ENCODE measurements around the gene LAMC2. TPM values are rescaled to one million over a fixed set of nuclear protein-coding genes. Genes with fewer than 3 reads are reported as not detected.
"Not testable (repeated sequence)": the region's sequence is repeated elsewhere in the genome, so short reads cannot be mapped to it uniquely, and the experiment has no call there.

Gene LAMC2
- total RNA-seq, 8 experiments from 2014 or later: 0.14 to 2.8 (median 0.56) TPM

DNA sequence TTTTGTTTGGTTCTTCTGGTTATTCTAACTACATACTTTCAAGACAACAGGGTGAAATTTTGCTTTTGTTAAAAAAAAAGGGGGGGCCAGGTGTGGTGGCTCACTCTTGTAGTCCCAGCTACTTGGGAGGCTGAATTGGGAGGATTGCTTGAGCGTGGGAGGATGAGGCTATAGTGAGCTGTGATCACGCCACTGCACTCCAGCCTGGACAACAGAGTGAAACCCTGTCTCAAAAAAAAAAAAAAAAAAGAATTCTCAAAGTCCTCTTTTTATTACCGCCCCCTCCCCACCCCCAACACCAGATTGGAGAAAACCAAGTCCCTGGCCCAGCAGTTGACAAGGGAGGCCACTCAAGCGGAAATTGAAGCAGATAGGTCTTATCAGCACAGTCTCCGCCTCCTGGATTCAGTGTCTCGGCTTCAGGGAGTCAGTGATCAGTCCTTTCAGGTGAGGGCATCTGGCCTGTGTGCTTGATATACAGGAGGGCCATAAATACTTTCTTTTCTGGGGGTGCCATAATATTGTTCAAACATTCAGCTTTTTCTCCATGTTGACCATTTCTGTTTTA lies 50.2 kb downstream of the LAMC2 start:
- Histone ChIP-seq H3K4me3 (no peak overlapping the region), H3K27ac (no peak overlapping the region), H3K4me1 (replicated peaks in 1 of 2) (no peaks in the 10 kb centered on the region)
- in situ Hi-C loops (cut with MboI; ENCODE audit: low pct_unique_long_range_greater_than_20kb in 2 of 9, low sequenced_read_pairs in 9 of 9, unreplicated experiment in 9 of 9): loop anchor here in 1 of 9 experiments (25.0 kb wide), 1 partner anchor 274 kb away; the partner anchor contains the start of gene SHCBP1L
- no peak for ATAC-seq (replicated peaks in 6 of 8)
- WGBS, 10 experiments: 73 to 100% (median 100%) methylated on average over 1 to 6 of the region's 6 CpGs; no CpG with 5 or more reads in 1 of the 10 experiments

DNA sequence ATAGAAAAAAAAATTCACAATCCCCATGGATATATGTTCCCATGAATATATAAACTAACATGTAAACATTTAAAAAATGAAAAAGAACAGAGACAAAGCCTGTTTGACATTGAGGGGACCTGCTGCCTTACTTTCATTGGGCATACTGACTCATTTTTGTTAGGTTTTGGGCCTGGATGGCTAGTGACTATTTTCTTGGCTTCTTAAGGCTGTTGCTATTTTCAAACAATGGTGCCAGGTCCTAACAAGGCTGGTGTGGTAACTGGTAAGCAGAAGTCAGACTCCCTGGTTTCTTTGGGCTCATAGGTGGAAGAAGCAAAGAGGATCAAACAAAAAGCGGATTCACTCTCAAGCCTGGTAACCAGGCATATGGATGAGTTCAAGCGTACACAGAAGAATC lies 51.0 kb downstream of the LAMC2 start:
- Histone ChIP-seq H3K4me3 (no peak overlapping the region), H3K27ac (no peak overlapping the region), H3K4me1 (replicated peaks in 1 of 2) (no peaks in the 10 kb centered on the region)
- WGBS, 10 experiments: 93 to 100% (median 100%) methylated on average over 1 to 2 of the region's 2 CpGs; no CpG with 5 or more reads in 1 of the 10 experiments
- in situ Hi-C loops (cut with MboI; ENCODE audit: low pct_unique_long_range_greater_than_20kb in 2 of 9, low sequenced_read_pairs in 9 of 9, unreplicated experiment in 9 of 9): loop anchor here in 1 of 9 experiments (25.0 kb wide), 1 partner anchor 275 kb away; the partner anchor contains the start of gene SHCBP1L
- ATAC-seq (replicated peaks in 6 of 8): no peak

DNA sequence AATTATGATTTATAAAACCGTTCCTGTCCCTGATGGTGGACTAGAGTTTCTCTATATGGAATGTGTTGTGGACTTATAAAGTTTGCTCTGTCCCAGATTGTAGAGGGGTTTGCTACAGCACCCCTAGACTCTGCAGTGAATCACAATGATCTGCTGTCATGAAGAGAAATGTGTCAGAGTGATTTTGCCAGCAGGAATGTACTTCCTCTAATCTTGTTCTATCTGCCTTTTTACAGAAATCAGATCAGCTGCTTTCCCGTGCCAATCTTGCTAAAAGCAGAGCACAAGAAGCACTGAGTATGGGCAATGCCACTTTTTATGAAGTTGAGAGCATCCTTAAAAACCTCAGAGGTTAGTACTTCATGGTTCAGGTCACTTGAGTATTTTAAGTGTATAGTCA lies 52.0 kb downstream of the LAMC2 start:
- no peak overlapping the region for H3K27ac ChIP-seq
- ATAC-seq (replicated peaks in 6 of 8): no peak
- H3K4me1 ChIP-seq (replicated peaks in 1 of 2): no peaks in the 10 kb centered on the region
- in situ Hi-C loops (cut with MboI; ENCODE audit: low pct_unique_long_range_greater_than_20kb in 2 of 9, low sequenced_read_pairs in 9 of 9, unreplicated experiment in 9 of 9): loop anchor here in 1 of 9 experiments (25.0 kb wide), 1 partner anchor 276 kb away; the partner anchor contains the start of gene SHCBP1L
- WGBS, 10 experiments: 29 to 100% (median 90%) methylated on average over 1 to 2 of the region's 2 CpGs; no CpG with 5 or more reads in 2 of the 10 experiments
- H3K4me3 ChIP-seq: no peak overlapping the region

DNA sequence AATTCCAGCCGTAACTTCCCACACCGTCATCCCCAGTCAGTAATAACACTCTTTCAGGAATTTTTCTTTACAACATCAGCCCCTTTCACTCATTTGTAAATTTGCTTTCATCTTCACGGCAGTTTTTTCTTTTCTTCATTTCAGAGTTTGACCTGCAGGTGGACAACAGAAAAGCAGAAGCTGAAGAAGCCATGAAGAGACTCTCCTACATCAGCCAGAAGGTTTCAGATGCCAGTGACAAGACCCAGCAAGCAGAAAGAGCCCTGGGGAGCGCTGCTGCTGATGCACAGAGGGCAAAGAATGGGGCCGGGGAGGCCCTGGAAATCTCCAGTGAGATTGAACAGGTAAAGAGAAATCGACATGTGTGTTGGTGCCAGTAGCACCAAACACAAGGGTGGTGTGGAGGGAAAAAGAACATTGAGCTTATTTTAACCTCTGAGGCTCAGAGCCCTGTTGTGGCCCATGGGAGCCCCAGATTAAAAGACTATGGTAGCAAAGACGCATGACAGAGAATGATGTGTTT lies 53.2 kb downstream of the LAMC2 start:
- WGBS, 10 experiments: 40 to 100% (median 81%) methylated on average over 2 to 7 of the region's 7 CpGs
- Histone ChIP-seq H3K4me3 (no peak overlapping the region), H3K4me1 (replicated peaks in 1 of 2) (no peaks in the 10 kb centered on the region), H3K27ac (no peak overlapping the region)
- in situ Hi-C loops (cut with MboI; ENCODE audit: low pct_unique_long_range_greater_than_20kb in 2 of 9, low sequenced_read_pairs in 9 of 9, unreplicated experiment in 9 of 9): loop anchor here in 1 of 9 experiments (25.0 kb wide), 1 partner anchor 277 kb away; the partner anchor contains the start of gene SHCBP1L
- no peak for ATAC-seq (replicated peaks in 6 of 8)

- in situ Hi-C loops (cut with MboI; ENCODE audit: low pct_unique_long_range_greater_than_20kb in 2 of 9, low sequenced_read_pairs in 9 of 9, unreplicated experiment in 9 of 9): loop anchor here in 1 of 9 experiments (25.0 kb wide), 1 partner anchor 278 kb away; the partner anchor contains the start of gene SHCBP1L
- Histone ChIP-seq H3K4me1 (replicated peaks in 1 of 2) (no peaks in the 10 kb centered on the region), H3K4me3 (no peak overlapping the region), H3K27ac (no peak overlapping the region)
- no peak for ATAC-seq (replicated peaks in 6 of 8)
- WGBS, 10 experiments: 17 to 93% (median 71%) methylated on average over 2 to 8 of the region's 8 CpGs; no CpG with 5 or more reads in 1 of the 10 experiments
Observed at GRCh38 chr1:183239793-183240525, 53.9 kb downstream of the LAMC2 start.

- WGBS, 10 experiments: 87 to 100% (median 95%) methylated on average over 1 to 4 of the region's 4 CpGs; no CpG with 5 or more reads in 2 of the 10 experiments
- H3K27ac ChIP-seq: no peak overlapping the region
- H3K4me1 ChIP-seq (replicated peaks in 1 of 2): peaks cover under 1 to 3% of the 10 kb centered on the region in 2 donors
- H3K4me3 ChIP-seq: no peak overlapping the region
- ATAC-seq (replicated peaks in 6 of 8): no peak
- in situ Hi-C loops (cut with MboI; ENCODE audit: low pct_unique_long_range_greater_than_20kb in 2 of 9, low sequenced_read_pairs in 9 of 9, unreplicated experiment in 9 of 9): loop anchor here in 1 of 9 experiments (25.0 kb wide), 1 partner anchor 278 kb away; the partner anchor contains the start of gene SHCBP1L
Observed at GRCh38 chr1:183240526-183240825, 54.4 kb downstream of the LAMC2 start.

- H3K4me3 ChIP-seq; ATAC-seq (replicated peaks in 6 of 8); H3K27ac ChIP-seq; H3K4me1 ChIP-seq (replicated peaks in 1 of 2): not testable (repeated sequence)
- in situ Hi-C loops (cut with MboI; ENCODE audit: low pct_unique_long_range_greater_than_20kb in 2 of 9, low sequenced_read_pairs in 9 of 9, unreplicated experiment in 9 of 9): loop anchor here in 1 of 9 experiments (25.0 kb wide), 1 partner anchor 279 kb away; the partner anchor contains the start of gene SHCBP1L
- 65 to 100% (median 93%) methylated on average over 2 to 8 of the region's 8 CpGs; no CpG with 5 or more reads in 1 of the 10 experiments for WGBS, 10 experiments
Observed at GRCh38 chr1:183240853-183241252, 54.8 kb downstream of the LAMC2 start.

- no peak for ATAC-seq (replicated peaks in 6 of 8)
- no peak overlapping the region for H3K4me3 ChIP-seq
- whole genome bisulfite sequencing, 10 experiments: 8 to 95% (median 71%) methylated on average over 2 to 3 of the region's 3 CpGs
- H3K4me1 ChIP-seq (replicated peaks in 1 of 2): peaks cover 2 to 4% of the 10 kb centered on the region in 2 donors
- in situ Hi-C loops (cut with MboI; ENCODE audit: low pct_unique_long_range_greater_than_20kb in 2 of 9, low sequenced_read_pairs in 9 of 9, unreplicated experiment in 9 of 9): loop anchor here in 1 of 9 experiments (25.0 kb wide), 1 partner anchor 279 kb away; the partner anchor contains the start of gene SHCBP1L
- H3K27ac ChIP-seq: no peak overlapping the region
Observed at GRCh38 chr1:183241471-183241870, 55.4 kb downstream of the LAMC2 start.

- no peak overlapping the region for H3K4me3 ChIP-seq
- no peak for ATAC-seq (replicated peaks in 6 of 8)
- in situ Hi-C loops (cut with MboI; ENCODE audit: low pct_unique_long_range_greater_than_20kb in 2 of 9, low sequenced_read_pairs in 9 of 9, unreplicated experiment in 9 of 9): loop anchor here in 1 of 9 experiments (25.0 kb wide), 1 partner anchor 280 kb away; the partner anchor contains the start of gene SHCBP1L
- 33 to 91% (median 73%) methylated on average over 1 to 3 of the region's 3 CpGs; no CpG with 5 or more reads in 1 of the 10 experiments for WGBS, 10 experiments
- H3K4me1 ChIP-seq (replicated peaks in 1 of 2): peaks cover 2 to 4% of the 10 kb centered on the region in 2 donors
- no peak overlapping the region for H3K27ac ChIP-seq
Observed at GRCh38 chr1:183242556-183242955, 56.5 kb downstream of the LAMC2 start.

DNA sequence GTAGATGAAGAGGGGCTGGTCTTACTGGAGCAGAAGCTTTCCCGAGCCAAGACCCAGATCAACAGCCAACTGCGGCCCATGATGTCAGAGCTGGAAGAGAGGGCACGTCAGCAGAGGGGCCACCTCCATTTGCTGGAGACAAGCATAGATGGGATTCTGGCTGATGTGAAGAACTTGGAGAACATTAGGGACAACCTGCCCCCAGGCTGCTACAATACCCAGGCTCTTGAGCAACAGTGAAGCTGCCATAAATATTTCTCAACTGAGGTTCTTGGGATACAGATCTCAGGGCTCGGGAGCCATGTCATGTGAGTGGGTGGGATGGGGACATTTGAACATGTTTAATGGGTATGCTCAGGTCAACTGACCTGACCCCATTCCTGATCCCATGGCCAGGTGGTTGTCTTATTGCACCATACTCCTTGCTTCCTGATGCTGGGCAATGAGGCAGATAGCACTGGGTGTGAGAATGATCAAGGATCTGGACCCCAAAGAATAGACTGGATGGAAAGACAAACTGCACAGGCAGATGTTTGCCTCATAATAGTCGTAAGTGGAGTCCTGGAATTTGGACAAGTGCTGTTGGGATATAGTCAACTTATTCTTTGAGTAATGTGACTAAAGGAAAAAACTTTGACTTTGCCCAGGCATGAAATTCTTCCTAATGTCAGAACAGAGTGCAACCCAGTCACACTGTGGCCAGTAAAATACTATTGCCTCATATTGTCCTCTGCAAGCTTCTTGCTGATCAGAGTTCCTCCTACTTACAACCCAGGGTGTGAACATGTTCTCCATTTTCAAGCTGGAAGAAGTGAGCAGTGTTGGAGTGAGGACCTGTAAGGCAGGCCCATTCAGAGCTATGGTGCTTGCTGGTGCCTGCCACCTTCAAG lies 57.3 kb downstream of the LAMC2 start:
- peak in 1 of 8 experiments; percentile 25 for ATAC-seq (replicated peaks in 6 of 8)
- 33 to 100% (median 83%) methylated on average over 1 to 5 of the region's 5 CpGs for WGBS, 10 experiments
- H3K27ac ChIP-seq: no peak overlapping the region
- H3K4me3 ChIP-seq: no peak overlapping the region
- in situ Hi-C loops (cut with MboI; ENCODE audit: low pct_unique_long_range_greater_than_20kb in 2 of 9, low sequenced_read_pairs in 9 of 9, unreplicated experiment in 9 of 9): loop anchor here in 1 of 9 experiments (25.0 kb wide), 1 partner anchor 281 kb away; the partner anchor contains the start of gene SHCBP1L
- peaks cover 2 to 4% of the 10 kb centered on the region in 2 donors for H3K4me1 ChIP-seq (replicated peaks in 1 of 2)

- Histone ChIP-seq H3K4me3 (no peak overlapping the region), H3K4me1 (replicated peaks in 1 of 2) (peaks cover 2 to 4% of the 10 kb centered on the region in 2 donors), H3K27ac (no peak overlapping the region)
- 8 to 100% (median 100%) methylated on average over 1 of the region's 1 CpG; no CpG with 5 or more reads in 4 of the 10 experiments for WGBS, 10 experiments
- ATAC-seq (replicated peaks in 6 of 8): no peak
- in situ Hi-C loops (cut with MboI; ENCODE audit: low pct_unique_long_range_greater_than_20kb in 2 of 9, low sequenced_read_pairs in 9 of 9, unreplicated experiment in 9 of 9): loop anchor here in 1 of 9 experiments (25.0 kb wide), 1 partner anchor 282 kb away; the partner anchor contains the start of gene SHCBP1L
Observed at GRCh38 chr1:183244466-183244865, 58.4 kb downstream of the LAMC2 start.

- 73 to 95% (median 86%) methylated on average over 1 to 3 of the region's 3 CpGs; no CpG with 5 or more reads in 3 of the 10 experiments for WGBS, 10 experiments
- H3K27ac ChIP-seq: no peak overlapping the region
- peak in 3 of 8 experiments; percentile 20 to 73 (median 39) for ATAC-seq (replicated peaks in 6 of 8)
- in situ Hi-C loops (cut with MboI; ENCODE audit: low pct_unique_long_range_greater_than_20kb in 2 of 9, low sequenced_read_pairs in 9 of 9, unreplicated experiment in 9 of 9): loop anchor here in 1 of 9 experiments (25.0 kb wide), 1 partner anchor 283 kb away; the partner anchor contains the start of gene SHCBP1L
- H3K4me3 ChIP-seq: no peak overlapping the region
- H3K4me1 ChIP-seq (replicated peaks in 1 of 2): peaks cover 2 to 4% of the 10 kb centered on the region in 2 donors
Observed at GRCh38 chr1:183245357-183245756, 59.3 kb downstream of the LAMC2 start.

Measured in motor neuron (in vitro differentiated cells).